Activated CD4-positive, alpha-beta T cell treated with anti-CD3 and anti-CD28 coated beads for 48 hours (primary cell): Measurements from ENCODE around the gene CBR1.
"Not testable (repeated sequence)": the region's sequence is repeated elsewhere in the genome, so short reads cannot be mapped to it uniquely, and the experiment has no call there.

ENCODE experiments used
- DNase-seq: peaks from one replicate; pipeline ENCODE4 v3.0.0-alpha.2; 2020

Gene CBR1

DNA sequence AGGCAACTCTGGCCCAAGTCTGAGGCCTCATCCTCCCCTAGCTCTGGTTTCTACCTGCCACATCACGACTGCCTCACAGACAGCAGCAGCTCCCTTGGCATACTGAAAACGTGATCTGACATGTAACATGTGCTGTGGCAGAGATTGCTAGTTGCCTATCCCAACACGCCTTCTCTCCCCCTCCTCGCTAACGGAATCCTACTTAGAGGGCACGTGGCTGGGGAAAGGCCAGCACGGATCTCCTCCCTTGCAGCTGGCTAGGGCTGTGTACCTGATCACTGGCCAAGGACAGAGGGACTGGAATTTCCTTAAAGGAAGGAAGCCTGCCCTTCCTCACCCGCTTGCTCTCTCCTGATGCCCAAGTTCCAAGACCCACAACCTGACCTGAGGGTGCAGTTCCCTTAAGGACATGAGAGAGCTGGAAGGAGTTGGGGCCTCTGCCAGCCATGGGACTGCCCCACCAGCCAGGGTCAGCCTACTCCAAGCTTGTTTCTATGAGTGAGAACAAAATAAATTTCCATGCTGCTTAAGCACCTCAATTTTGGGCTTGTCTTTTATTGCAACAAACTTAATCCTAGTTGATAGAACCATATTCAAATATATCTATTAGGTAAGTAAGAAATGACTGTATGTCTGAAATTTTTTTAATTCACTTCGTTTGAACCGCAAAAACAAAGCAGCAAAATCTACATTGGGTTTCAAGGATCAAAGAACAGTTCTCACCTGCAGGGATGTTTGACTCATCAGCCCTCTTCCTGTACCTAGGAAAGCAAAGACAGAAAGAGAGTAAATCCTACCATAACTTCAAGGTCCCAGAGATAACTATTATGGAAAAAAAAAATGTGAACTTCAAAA, 16.7 kb upstream of the CBR1 start:
- no peak for DNase-seq

GRCh38 chr21:36053715-36054062, 16.1 kb upstream of the CBR1 start:
- no peak for DNase-seq

DNA sequence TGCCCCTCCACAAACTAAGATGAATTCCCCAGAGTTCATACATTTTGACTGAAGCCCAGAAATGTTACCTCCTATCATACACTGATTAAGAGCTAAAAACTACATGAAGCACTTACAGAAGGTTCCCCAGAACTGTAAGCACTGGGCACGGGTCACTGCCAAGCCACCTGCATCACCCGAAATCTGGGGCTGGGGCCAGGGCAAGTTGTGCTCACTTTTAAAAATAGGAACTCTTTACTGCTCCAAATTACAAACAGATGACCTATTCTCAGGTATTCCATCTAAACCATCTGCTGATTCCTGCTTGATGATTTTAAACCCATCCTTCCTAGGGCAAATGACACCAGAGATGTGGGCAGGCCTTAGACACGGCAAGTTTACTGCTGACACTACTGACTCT, 14.3 kb upstream of the CBR1 start:
- DNase-seq: no peak

- DNase-seq: no peak
These were observed 10.0 kb upstream of the CBR1 start for GRCh38 chr21:36059823-36060158.

DNA sequence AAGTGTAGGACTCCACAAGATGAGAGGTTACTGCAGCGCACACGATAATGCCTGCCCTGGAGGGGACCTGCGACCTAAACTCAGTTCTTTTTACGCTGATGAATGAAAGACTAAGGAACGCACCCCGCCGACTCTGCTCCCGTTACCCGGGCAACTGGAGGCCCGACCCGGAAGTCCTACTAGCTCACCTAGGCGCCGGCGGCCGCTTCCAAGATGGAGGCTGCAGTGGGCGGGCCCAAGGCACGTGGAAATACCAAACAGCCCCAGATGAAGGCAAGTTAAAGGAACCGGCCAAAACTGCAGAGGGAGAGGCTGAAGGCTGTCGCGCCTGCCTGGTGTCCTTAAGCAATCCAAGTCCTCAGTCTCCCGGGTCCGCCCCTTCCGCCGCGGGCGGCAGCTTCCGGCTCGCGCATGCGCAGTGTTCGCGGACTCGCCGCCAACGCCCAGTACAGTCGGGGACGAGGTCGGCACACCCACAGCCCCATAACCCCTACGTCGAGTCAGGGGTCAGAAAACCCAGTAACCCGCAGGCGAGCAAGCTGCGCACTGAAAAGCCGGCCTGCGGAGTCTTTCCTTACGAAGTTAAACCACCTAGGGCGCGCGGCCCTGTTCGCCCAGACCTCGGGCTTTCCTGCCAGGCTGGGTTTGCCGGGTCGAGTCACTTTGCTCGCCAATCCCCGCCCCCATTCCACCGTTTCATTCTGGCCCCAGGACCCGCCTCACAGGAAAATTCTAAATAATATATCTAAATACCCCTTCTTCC, 9.5 kb upstream of the CBR1 start, which contains the start of gene SETD4:
TSS of gene SETD4 (minus strand) at position 368 of the 763 bp plus-strand sequence. CDS start 1,638 bp downstream, outside the sequence.
- peak; percentile 95 for DNase-seq

GRCh38 chr21:36061445-36061844, 8.4 kb upstream of the CBR1 start:
- DNase-seq: no peak

DNA sequence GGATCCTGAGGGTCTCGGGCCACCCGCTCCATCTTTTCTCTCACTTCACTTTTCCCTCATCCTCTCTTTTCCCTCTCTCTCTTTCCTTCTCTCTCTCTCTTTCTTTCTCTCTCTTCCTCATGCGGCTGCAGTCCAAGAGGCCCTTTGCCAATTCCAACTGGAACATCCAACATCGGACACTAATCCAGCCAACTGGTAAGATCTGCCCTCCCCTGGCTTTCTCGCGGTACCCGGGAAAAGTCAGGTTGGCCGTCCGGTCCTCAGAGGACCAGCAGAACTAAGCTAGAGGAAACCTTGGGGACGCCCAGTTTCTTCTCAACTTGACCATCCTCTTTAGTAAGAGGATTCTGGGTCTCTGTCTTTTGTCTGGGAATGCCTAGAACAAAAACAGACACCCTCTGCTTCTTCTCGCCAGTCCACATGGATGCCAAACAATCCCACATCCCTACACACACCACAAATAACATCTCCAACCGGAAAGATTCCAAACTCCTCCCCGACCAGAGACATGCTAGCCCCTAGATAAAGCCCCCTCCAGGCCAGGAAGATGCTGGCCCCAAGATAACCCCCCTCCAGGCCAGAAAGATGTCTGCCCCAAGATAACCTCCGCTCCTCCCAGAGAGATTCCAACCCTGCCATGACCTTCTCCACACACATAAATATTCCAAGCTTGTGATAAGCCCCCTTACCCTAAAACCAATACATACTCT, 6.3 kb upstream of the CBR1 start:
- DNase-seq: no peak

DNA sequence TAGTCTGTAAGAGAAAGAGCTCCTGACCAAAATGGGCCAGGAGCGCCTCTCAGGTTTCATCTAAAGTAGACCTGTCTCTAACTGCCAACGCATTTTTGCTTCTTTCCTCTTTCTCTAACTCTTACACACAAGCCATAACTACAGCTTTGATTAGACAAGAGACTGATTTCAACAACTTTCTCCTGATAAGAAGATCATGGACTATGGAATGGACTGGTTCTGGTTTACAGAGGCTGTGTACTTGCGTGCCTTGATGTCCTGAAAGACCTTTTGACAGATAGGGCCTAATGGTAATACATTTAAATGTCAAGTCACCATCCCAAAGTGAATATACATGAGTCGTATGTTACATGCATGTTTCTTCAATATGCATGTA, 5.8 kb upstream of the CBR1 start:
- no peak for DNase-seq

DNA sequence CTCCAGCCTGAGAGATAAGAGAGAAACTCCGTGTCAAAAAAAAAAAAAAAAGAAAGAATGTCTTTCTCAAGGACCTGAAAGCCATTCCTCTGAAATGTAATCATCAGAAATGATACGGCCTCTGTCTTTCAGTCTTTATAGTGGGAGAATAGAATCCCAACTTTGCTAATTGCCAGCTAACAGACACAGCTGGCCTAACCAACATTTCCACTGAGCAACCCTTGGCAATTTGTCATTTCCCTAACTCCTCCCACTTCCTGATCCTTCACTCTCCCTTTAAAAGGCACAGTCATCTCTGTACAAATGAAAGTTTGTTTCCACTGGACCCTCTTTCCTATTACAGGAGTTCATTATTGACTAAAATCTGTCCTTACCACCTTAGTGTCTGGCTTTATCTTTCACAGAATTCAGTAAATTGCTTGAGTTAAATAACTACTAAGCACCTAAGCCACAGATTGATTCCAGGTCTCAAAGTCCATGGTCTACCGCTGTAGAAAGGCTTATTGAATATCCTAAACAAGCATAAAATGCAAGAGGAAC, 4.3 kb upstream of the CBR1 start:
- DNase-seq: peak; percentile 36

GRCh38 chr21:36068748-36069398, 951 bp upstream of the CBR1 start:
- no peak for DNase-seq

DNA sequence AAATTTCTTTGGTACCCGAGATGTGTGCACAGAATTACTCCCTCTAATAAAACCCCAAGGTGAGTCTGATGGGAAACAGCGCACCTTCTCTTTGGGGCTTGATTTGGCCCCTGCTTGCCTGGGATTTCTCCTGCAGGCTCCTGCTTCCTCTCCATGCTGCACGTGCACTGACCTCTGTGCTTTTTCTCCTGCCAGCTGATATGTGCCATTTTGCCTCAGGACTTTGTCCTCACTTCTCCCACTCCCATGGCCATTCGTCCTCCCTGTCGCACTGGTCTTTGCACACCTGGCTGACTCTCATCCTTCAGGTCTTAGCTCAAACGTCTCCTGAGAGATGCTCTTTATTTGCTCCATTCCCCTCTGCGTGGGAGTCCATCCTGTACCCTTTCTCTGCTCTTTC, 1.2 kb downstream of the CBR1 start:
- DNase-seq: no peak

- no peak for DNase-seq
These were observed 2.8 kb downstream of the CBR1 start for GRCh38 chr21:36072453-36073162.

DNA sequence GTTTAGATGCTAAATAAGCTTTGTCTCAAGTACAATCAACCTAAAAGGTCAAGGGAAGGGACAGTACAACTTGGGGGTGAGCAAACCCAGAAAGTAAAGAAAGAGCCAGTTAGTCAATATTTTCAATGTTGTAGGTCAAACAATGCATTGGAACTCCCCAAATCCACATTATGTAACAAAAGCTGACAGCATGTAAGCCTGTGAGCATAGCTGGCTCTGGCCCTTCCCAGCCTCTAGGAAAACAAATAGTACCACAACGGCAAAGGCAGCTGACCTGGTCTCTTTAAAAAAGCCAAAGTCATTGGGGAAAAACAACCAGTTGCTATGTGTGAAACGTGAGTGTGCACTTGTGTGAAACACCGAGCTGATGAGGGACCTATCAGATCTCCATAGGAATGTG, 3.4 kb downstream of the CBR1 start:
- DNase-seq: no peak

DNA sequence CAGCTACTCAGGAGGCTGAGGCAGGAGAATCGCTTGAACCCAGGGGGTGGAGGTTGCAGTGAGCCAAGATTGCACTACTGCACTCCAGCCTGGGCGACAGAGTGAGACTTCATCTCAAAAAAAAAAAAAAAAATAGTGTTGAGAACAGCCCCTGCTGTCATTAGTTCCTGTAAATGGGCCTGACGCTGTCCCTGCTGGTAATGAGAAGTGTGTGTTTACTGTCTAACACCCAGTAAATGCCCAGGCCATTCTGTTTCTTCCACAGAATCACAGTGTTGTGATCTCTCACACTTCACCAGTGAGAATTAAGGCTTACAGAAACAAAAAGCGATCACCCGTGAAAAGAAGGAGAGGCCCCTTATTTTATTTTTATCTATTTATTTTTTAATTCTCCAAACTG, 4.1 kb downstream of the CBR1 start:
- not testable (repeated sequence) for DNase-seq

GRCh38 chr21:36075171-36075570, 5.3 kb downstream of the CBR1 start:
- no peak for DNase-seq

GRCh38 chr21:36075953-36076352, 6.1 kb downstream of the CBR1 start:
- DNase-seq: no peak

DNA sequence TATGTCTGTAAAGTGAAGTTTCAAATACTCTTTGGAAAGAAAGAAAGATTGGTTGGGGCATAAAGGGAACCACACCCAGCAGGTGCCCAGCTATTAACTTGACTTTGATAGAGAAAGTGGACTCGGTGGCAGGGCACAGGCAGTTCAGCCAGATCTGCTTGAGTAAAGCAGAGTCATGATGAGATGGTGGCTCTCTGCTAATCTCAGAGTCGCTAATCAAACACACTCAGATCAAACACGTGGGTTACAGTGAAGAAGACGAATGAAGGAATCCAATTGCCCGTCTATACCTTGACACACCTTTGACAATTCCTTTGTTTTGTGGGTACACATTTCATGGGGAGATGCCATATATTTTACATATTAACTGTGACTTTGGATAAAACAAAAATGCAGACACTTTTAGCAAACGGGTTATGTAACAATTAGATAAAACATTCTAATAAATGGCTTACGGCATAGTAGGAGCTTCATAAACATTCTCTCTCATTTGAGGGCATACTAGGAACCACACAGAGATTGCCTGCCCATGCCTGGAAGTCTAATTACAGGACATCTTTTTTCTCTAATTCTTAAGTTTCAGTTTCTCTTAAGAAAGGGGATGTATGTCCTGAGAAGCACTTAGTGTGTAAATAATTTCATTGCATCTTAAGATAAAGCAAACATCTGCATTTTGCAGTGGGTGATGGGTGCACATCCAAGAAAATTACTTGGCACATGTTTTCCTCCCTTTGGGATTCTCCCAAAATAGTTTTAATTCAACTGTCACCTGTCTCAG, 7.2 kb downstream of the CBR1 start:
- DNase-seq: no peak

GRCh38 chr21:36077758-36078157, 7.9 kb downstream of the CBR1 start:
- no peak for DNase-seq

DNA sequence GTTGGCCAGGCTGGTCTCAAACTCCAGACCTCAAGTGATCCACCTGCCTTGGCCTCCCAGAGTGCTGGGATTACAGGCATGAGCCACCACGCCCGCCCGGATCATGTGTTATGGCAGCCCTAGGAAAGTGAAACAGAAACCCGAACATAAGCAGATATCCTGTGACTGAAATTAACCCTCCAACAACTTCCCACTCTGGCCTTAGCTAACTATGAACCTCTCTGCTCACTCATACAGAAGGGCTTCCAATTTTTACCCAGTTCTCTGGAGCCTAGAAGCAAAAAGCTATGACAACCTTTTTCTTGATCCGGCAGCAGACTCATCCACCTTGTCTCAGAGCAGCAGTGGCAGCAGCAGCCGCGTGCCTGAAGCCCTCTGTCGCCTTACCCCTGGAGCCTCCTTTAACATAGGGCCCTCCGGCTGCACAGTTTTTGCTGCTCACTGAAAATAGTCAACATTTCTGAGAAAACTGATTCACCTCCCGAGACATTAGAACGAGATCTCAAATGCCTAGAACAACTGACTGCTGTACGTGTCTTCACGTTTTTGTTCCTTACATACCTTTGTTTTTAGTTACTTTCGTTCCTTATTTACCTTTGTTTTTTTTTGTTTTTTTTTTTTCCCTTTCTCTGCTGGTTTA, 9.3 kb downstream of the CBR1 start:
- peak; percentile 67 for DNase-seq

DNA sequence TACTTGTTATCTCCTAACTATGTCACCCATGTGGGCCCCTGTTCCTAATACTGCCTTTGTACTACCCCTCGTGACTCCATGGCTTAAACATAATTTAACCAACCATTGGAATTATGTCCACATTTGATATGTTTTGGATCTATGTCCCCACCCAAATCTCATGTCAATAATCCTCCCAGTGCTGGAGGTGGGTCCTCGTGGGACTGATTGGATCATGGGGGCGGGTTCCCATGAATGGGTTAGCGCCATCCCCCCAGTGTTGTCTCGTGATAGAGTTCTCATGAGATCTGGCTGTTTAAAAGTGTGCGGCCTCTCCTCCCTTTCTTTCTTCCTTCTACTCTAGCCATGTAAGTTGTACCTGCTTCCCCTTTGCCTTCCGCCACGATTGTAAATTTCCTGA, 9.8 kb downstream of the CBR1 start:
- DNase-seq: no peak

- DNase-seq: no peak
These were observed 10.6 kb downstream of the CBR1 start for GRCh38 chr21:36080386-36080785.
